GM19238 (cell line): ENCODE data around the gene EID3.

Source experiments
- DNase-seq: peaks from one replicate; pipeline ENCODE4 v3.0.0; 2011; ENCODE audit warnings: low spot score; ENCODE audit not compliant: insufficient read length

Gene EID3

GRCh38 chr12:104336115-104336514, 32.6 kb downstream of the EID3 start:
- no peak for DNase-seq

GRCh38 chr12:104337030-104337558, 33.6 kb downstream of the EID3 start:
- no peak for DNase-seq

- DNase-seq: no peak
Observed at GRCh38 chr12:104339663-104340062, 36.1 kb downstream of the EID3 start.

GRCh38 chr12:104340177-104340576, 36.6 kb downstream of the EID3 start:
- DNase-seq: no peak

GRCh38 chr12:104340925-104341611, 37.5 kb downstream of the EID3 start:
- no peak for DNase-seq

- DNase-seq: no peak
Observed at GRCh38 chr12:104342147-104342546, 38.6 kb downstream of the EID3 start.

GRCh38 chr12:104342635-104343249, 39.2 kb downstream of the EID3 start:
- no peak for DNase-seq

GRCh38 chr12:104344682-104345081, 41.1 kb downstream of the EID3 start:
- DNase-seq: no peak

GRCh38 chr12:104345234-104346066, 41.9 kb downstream of the EID3 start:
- no peak for DNase-seq

- DNase-seq: no peak
Observed at GRCh38 chr12:104347374-104348075, 44.0 kb downstream of the EID3 start.

- DNase-seq: no peak
Observed at GRCh38 chr12:104348283-104348993, 44.9 kb downstream of the EID3 start.

GRCh38 chr12:104348994-104349494, 45.5 kb downstream of the EID3 start:
- DNase-seq: no peak

- no peak for DNase-seq
Observed at GRCh38 chr12:104350211-104351056, 46.9 kb downstream of the EID3 start.

- DNase-seq: no peak
Observed at GRCh38 chr12:104351057-104351983, 47.8 kb downstream of the EID3 start.

- DNase-seq: no peak
Observed at GRCh38 chr12:104352106-104352713, 48.7 kb downstream of the EID3 start.

- DNase-seq: no peak
Observed at GRCh38 chr12:104353012-104353981, 49.8 kb downstream of the EID3 start.
